GM18519 (cell line): ENCODE measurements around the gene TMF1.
A peak's percentile ranks its signal among the peaks of the same experiment; 100 is the strongest.

Experiments
- ATAC-seq: cut with Tn5 transposase; IDR thresholded peaks from one replicate; pipeline ENCODE4 v1.9.1; 2021; ENCODE audit warnings: mild to moderate bottlenecking, moderate library complexity; ENCODE audit not compliant: unreplicated experiment, low FRiP score

The TMF1 gene

DNA sequence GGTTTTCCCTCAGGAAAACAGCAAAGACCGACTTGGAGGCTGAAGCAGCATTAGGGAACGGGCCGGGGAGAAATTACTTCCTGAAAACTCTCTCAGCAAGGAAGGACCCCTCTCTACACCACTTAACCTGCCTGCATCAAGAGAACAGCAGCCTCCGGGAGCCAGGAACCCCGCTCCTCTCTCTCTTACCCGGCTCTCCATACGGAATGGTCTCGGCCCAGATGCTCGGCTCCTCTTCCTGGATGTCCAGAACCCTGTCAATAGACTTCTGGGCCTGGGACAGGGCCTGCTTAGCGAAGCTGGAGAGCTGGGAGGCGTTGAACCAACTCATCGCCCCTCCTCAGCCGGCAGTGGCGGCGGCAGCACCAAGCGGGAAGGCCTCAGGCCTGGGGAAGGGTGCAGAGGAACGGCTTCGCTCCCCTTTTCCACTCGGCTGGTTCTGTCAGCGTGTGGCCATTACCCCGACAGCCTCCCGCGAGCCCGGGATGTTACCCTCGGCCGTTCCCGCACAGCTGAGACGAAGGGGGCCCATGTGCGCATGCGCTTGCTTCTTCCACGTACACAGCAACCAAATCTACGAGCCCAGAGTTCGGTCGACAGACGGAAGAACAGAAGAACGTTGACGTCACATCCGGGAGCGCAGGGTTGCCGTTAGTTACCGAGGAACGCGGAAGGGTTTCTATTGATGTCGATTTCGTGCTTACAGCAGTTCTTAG, at the start of gene TMF1:
TSS of gene TMF1 (minus strand) at position 578 of the 716 bp plus-strand sequence. CDS start at position 331, 247 bp downstream.
- peak; percentile 96 for ATAC-seq

DNA sequence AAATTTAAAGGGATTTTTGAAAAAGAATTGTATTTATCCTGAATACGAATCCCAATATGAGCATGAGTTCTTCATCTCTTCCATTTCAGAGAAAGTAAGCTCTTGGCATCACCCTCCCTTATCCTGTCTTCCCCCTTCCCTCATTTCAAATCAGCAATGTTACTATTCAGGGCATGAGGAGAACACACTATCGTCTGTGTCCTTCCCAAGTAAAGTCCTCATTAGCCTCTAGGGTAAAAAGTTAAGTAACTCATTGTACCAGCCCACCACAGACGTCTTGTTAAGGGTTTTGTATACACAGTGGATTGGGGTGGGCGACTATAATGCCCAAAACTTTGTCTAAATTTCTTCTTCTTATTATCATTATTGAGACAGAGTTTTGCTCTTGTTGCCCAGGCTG, 47.4 kb upstream of the TMF1 start:
- no peak for ATAC-seq

DNA sequence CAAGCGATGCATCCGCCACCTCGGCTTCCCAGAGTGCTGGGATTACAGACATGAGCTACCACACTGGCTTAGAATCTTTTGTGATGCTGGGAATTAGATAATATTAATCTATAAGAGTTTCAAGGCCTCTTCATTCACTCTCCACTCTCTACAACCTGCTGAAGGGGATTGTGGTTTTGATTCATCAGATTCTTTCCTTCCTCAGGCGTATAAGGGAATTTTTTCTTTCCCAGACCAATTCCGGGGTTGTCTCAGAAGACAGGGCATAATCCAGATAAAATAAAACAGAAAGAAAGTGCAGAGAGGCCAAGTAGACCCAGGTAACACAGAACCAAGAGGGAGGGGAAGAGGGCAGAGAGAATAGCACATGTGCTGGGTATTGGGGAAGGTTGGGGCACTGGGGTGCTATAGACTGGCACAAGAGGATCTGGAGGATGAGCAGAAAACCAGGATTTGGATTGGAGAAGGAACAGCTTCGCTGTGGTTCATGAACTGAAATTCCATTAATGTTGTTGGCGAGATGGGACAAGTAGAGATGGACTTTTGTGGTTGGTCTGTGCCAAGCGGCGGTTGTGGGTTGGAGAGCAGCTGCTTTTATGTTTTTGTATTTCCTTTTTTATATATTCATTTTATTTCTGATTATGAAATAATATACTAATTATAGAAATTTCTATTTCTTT, 45.4 kb upstream of the TMF1 start:
- no peak for ATAC-seq

- no peak for ATAC-seq
These were observed 44.2 kb upstream of the TMF1 start for GRCh38 chr3:69096299-69096698.

DNA sequence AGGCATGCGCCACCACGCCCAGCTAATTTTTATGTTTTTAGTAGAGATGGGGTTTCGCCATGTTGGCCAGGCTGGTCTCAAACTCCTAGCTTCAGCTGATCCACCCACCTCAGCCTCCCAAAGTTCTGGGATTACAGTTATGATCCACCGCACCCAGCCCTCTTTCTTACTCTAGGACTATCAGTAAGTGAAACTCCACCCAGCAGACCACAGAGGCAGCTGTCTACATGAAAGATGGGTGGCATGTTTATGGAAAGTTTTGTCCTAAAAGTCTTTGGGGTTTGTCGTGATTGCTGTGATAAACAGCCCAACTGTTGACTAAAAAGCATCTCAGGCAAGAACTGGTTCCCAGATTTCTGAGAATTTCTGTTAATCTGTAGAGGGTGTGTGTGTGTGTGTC, 43.5 kb upstream of the TMF1 start:
- ATAC-seq: no peak

GRCh38 chr3:69094467-69095205, 42.5 kb upstream of the TMF1 start:
- no peak for ATAC-seq

- ATAC-seq: peak; percentile 72
These were observed 39.9 kb upstream of the TMF1 start for GRCh38 chr3:69092030-69092516.

DNA sequence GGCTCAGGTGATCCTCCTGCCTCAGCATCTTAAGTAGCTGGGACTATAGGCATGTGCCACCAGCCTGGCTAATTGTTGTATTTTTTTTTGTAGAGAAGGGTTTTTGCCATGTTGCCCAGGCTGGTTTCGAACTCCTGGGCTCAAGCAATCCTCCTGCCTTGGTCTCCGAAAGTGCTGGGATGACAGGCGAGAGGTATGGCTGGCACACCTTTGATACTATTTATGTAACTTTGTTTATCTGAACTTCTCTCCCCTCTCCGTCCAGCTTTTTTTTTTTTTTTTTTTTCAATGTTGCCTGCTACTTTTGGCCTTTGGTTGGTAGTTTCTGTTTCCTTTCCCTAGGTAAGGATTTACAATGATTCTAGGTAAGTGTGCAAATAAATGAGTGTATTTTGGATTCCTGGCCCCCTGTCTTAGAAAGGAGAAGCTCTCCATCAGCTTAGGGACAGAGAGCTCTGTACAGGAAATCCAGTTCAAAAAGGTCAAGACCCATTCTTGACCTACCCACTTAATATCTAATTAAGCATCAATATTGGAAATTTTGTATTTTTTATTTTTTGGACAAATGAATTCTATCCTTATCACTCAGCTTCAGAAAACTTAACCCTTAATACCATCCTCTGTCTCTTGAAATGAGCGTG, 39.4 kb upstream of the TMF1 start:
- ATAC-seq: no peak

DNA sequence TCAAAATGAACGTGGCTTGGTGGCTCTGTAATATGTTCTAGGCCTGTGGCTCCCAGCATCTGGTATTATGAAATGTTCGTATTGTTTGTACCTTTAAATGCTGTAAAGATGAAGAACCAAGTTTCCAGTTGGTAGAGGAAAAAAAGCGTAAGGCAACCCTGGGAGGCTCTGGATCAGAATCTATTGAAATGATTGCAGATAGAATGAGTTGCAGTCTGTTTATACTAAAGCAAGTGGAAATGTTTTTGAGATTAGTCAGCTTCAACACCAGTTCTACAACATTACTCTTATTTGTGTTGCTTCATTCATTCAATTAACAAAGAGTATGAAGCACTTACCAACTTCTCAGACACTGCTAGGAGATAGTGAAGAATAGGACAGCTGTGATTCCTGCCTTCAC, 37.9 kb upstream of the TMF1 start:
- no peak for ATAC-seq

GRCh38 chr3:69088063-69088462, 35.9 kb upstream of the TMF1 start:
- ATAC-seq: no peak

GRCh38 chr3:69087030-69087791, 35.1 kb upstream of the TMF1 start:
- no peak for ATAC-seq

GRCh38 chr3:69085833-69086722, 33.9 kb upstream of the TMF1 start:
- no peak for ATAC-seq

- no peak for ATAC-seq
These were observed 33.2 kb upstream of the TMF1 start for GRCh38 chr3:69085168-69085832.

DNA sequence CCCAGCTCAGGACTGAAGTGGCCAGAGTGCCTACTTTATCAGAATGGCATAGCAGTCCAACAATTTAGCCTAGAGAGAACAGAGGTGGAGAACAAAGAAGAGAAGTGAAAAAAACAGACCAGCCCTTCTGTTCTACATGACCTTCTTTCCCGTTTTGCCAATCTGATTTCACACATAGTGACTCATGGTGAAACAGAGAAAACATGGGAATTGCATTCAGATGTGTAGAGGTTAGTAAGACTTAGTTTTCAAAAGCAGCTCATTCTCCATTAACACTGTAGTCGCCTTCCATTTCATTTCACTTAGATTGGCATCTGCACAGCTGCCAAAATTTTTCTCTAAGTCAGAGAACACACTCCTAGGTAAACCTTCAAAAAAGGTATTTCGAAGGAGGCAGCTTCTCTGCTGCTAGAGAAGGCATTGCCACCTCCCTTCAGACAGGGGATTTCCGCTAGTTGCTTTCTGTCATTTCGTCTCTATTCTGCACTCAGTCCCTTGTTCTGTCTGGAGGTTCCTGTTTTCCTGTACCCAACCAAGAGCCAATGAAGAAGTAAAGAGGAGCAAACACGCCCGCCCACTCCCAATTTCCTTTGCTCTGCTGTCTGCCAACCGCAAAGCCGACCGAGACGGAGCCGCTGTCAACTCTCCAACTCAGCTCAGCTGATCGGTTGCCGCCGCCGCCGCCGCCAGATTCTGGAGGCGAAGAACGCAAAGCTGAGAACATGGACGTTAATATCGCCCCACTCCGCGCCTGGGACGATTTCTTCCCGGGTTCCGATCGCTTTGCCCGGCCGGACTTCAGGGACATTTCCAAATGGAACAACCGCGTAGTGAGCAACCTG, 32.4 kb upstream of the TMF1 start, which contains the start of gene ARL6IP5:
TSS of gene ARL6IP5 (plus strand) at position 612 of the 842 bp plus-strand sequence. CDS start at position 723, 111 bp downstream.
- ATAC-seq: peak; percentile 39

DNA sequence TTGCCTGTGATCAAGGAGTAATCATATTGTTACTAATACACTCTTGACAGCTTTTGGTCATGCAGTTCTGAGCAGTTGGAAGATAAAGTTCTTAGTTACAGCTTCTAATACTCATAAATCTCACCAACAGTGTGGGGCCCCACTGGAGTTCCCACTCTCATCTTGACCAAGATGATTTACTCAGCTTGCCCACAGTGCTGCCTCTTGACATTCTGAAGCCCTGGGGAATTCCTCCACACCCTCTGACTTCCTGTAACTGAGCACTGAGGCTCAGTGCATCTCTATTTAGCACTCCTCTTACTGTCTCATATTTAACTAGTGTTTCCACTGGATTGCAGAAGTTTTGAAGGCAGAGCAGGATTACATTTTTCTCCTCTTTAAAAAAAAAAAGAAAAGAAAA, 30.7 kb upstream of the TMF1 start:
- ATAC-seq: peak; percentile 56

DNA sequence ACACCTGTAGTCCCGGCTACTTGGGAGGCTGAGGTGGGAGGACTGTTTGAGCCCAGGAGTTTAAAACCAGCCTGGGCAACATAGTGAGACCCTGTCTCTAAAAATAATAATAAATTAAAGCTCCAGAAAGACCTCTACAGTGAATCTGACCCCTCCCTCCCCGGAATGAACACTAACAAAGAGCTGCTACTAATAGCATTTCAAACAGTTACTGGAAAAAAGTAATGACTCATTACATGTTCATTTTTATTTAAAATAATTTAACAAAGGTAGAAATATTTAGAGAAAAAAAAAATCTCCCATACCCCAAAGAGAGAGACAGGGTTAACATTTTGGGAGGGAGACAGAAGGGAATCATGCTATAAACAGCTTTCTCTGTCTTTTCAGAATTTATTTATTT, 30.2 kb upstream of the TMF1 start:
- ATAC-seq: no peak

DNA sequence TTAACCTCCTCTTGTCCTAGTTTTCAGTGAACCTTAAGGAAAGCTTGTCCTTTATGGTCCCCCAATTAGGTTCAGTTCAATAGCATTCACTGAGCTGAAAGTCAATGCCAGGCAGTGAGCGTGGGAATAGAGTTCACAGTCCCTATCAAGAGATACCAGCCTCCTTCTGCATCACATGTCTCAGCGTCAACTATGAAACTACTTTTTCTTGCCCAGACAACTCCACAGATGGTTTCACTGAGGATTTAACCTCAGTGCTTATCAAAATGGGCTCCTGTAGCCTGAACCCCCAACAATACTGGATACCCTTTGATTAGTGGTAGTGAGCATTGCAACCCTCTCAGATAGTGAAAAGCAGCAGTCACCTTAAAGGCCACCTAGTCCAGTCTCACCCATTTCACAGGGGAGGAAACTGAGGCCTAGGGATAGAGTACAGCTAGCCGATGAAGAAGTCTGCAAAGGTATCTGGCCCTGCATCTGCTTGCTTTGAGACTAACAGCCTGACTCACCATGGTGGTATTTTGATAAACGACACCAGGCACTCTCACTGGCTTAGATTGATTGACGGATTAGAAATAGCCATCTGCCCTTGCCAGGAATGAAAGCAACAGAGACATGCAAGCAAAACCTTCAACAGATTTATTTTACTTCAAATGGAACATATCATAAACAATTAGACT, 29.6 kb upstream of the TMF1 start:
- no peak for ATAC-seq
